ENCODE measurements around the gene CLEC3B.

GRCh38 chr3:45041666-45042065 is 15.6 kb downstream of the CLEC3B start:
- TF ChIP-seq CTCF (IDR thresholded peaks at IDR 0.05) (no peak), POLR2A (IDR thresholded peaks at IDR 0.05) (no peak)
